H9 (cell line): ENCODE results near the gene MKI67. TPM values are rescaled to one million over a fixed set of nuclear protein-coding genes. Genes with fewer than 3 reads are reported as not detected.
A peak's percentile ranks its signal among the peaks of the same experiment; 100 is the strongest.

Experiments used
- DNase-seq: peaks from one replicate; pipeline ENCODE4 v3.0.0-alpha.2; 2017
- H2AFZ ChIP-seq: one replicate; pipeline ENCODE4 v1.6.1; 2013; ENCODE audit warnings: mild to moderate bottlenecking, low read length, control low read depth, moderate library complexity
- H2AK5ac ChIP-seq: 2 replicates; pipeline ENCODE4 v1.6.1; 2013; ENCODE audit warnings: low read length, control low read depth, mixed read lengths; ENCODE audit not compliant: insufficient read length
- H2BK120ac ChIP-seq: one replicate; pipeline ENCODE4 v1.6.1; 2013; ENCODE audit warnings: low read depth, mild to moderate bottlenecking, low read length, control low read depth, inconsistent platforms; ENCODE audit not compliant: poor library complexity, severe bottlenecking
- H2BK12ac ChIP-seq: 2 replicates; pipeline ENCODE4 v1.6.1; 2013; ENCODE audit warnings: low read length, control low read depth, mixed read lengths, low read depth; ENCODE audit not compliant: insufficient read length
- H2BK15ac ChIP-seq: 2 replicates; pipeline ENCODE4 v1.6.1; 2013; ENCODE audit warnings: low read depth, low read length, control low read depth
- H2BK20ac ChIP-seq: one replicate; pipeline ENCODE4 v1.6.1; 2013; ENCODE audit warnings: low read depth, mild to moderate bottlenecking, low read length, control low read depth, inconsistent platforms; ENCODE audit not compliant: poor library complexity, severe bottlenecking
- H2BK5ac ChIP-seq: 2 replicates; pipeline ENCODE4 v1.6.1; 2013; ENCODE audit warnings: low read length, control low read depth, mixed read lengths; ENCODE audit not compliant: insufficient read length
- H3K14ac ChIP-seq: 2 replicates; pipeline ENCODE4 v1.6.1; 2013; ENCODE audit warnings: low read length, control low read depth; ENCODE audit not compliant: insufficient read depth
- H3K18ac ChIP-seq: 2 replicates; pipeline ENCODE4 v1.6.1; 2013; ENCODE audit warnings: low read depth, mild to moderate bottlenecking, mixed read lengths, low read length, control low read depth; ENCODE audit not compliant: insufficient read length
- H3K23ac ChIP-seq: 2 replicates; pipeline ENCODE4 v1.6.1; 2013; ENCODE audit warnings: low read length, control low read depth, mixed read lengths, low read depth; ENCODE audit not compliant: insufficient read length
- H3K23me2 ChIP-seq: 2 replicates; pipeline ENCODE4 v1.6.1; 2013; ENCODE audit warnings: low read depth, mild to moderate bottlenecking, mixed read lengths, low read length, control low read depth; ENCODE audit not compliant: insufficient read length, poor library complexity, severe bottlenecking
- H3K27ac ChIP-seq: 2 replicates; pipeline ENCODE4 v1.5.1; 2013; ENCODE audit warnings: low read length, control low read depth, mixed read lengths, low read depth; ENCODE audit not compliant: insufficient read length
- H3K27me3 ChIP-seq: 2 replicates; pipeline ENCODE4 v1.6.1; 2013; ENCODE audit warnings: low read length, control low read depth, inconsistent platforms; ENCODE audit not compliant: insufficient read depth
- H3K4ac ChIP-seq: 2 replicates; pipeline ENCODE4 v1.6.1; 2013; ENCODE audit warnings: low read depth, mild to moderate bottlenecking, control low read depth, inconsistent platforms, low read length, moderate library complexity
- H3K4me1 ChIP-seq: 2 replicates; pipeline ENCODE4 v1.6.1; 2013; ENCODE audit warnings: low read length, control low read depth, inconsistent platforms; ENCODE audit not compliant: insufficient read depth
- H3K4me2 ChIP-seq: 2 replicates; pipeline ENCODE4 v1.6.1; 2013; ENCODE audit warnings: low read length, control low read depth, mixed read lengths; ENCODE audit not compliant: insufficient read length, insufficient read depth
- H3K56ac ChIP-seq: 2 replicates; pipeline ENCODE4 v1.6.1; 2013; ENCODE audit warnings: low read depth, mild to moderate bottlenecking, mixed read lengths, low read length, control low read depth; ENCODE audit not compliant: insufficient read length
- H3K79me1 ChIP-seq: 2 replicates; pipeline ENCODE4 v1.6.1; 2013; ENCODE audit warnings: low read depth, mild to moderate bottlenecking, moderate library complexity, low read length, control low read depth, inconsistent platforms; ENCODE audit not compliant: insufficient read depth, poor library complexity, severe bottlenecking
- H3K79me2 ChIP-seq: 2 replicates; pipeline ENCODE4 v1.6.1; 2013; ENCODE audit warnings: low read length, control low read depth, inconsistent platforms; ENCODE audit not compliant: insufficient read depth
- H3K9ac ChIP-seq: 2 replicates; pipeline ENCODE4 v1.6.1; 2013; ENCODE audit warnings: low read length, control low read depth, mixed read lengths; ENCODE audit not compliant: insufficient read length; ENCODE audit errors: extremely low read depth
- H3K9me3 ChIP-seq: one replicate; pipeline ENCODE4 v1.6.1; 2013; ENCODE audit warnings: low read depth, low read length, inconsistent platforms; ENCODE audit not compliant: control insufficient read depth
- H3T11ph ChIP-seq: one replicate; pipeline ENCODE4 v1.6.1; 2013; ENCODE audit warnings: mild to moderate bottlenecking, low read length, control low read depth, inconsistent platforms
- H4K20me1 ChIP-seq: one replicate; pipeline ENCODE4 v1.6.1; 2013; ENCODE audit not compliant: control insufficient read depth, insufficient read length, insufficient read depth
- H4K5ac ChIP-seq: 2 replicates; pipeline ENCODE4 v1.6.1; 2013; ENCODE audit warnings: low read depth, mild to moderate bottlenecking, mixed read lengths, low read length, control low read depth; ENCODE audit not compliant: insufficient read length
- H4K8ac ChIP-seq: replicated peaks from 2 replicates; pipeline ENCODE4 v1.6.1; 2013; ENCODE audit warnings: low read length, control low read depth, mixed read lengths, low read depth; ENCODE audit not compliant: insufficient read length
- H4K91ac ChIP-seq: 2 replicates; pipeline ENCODE4 v1.6.1; 2013; ENCODE audit warnings: low read depth, mild to moderate bottlenecking, moderate library complexity, mixed read lengths, low read length, control low read depth; ENCODE audit not compliant: insufficient read length
- H3K27ac Mint-ChIP-seq, 3 experiments: 2 replicates in 2 of 3; 3 replicates in 1 of 3; pipeline ENCODE4 v1.8.0; 2020 to 2021; ENCODE audit warnings: mixed read lengths in 3 of 3, mild to moderate bottlenecking in 1 of 3, moderate library complexity in 1 of 3
- H3K27me3 Mint-ChIP-seq: 2 replicates; pipeline ENCODE4 v1.8.0; 2021; ENCODE audit warnings: low read depth, mild to moderate bottlenecking, moderate library complexity, mixed read lengths
- H3K36me3 Mint-ChIP-seq, 3 experiments: 2 replicates in 2 of 3; 3 replicates in 1 of 3; pipeline ENCODE4 v1.8.0; 2020 to 2021; ENCODE audit warnings: low read depth in 3 of 3, mixed read lengths in 3 of 3; ENCODE audit not compliant: insufficient read depth in 1 of 3
- H3K4me1 Mint-ChIP-seq, 2 experiments: 2 replicates each; pipeline ENCODE4 v1.8.0; 2020; ENCODE audit warnings: mixed read lengths in 2 of 2
- H3K4me3 Mint-ChIP-seq, 2 experiments: 2 replicates in 1 of 2; 3 replicates in 1 of 2; pipeline ENCODE4 v1.8.0; 2020 to 2021; ENCODE audit warnings: mild to moderate bottlenecking in 2 of 2, mixed read lengths in 2 of 2, moderate library complexity in 1 of 2
- H3K9me3 Mint-ChIP-seq, 2 experiments: 2 replicates in 1 of 2; 3 replicates in 1 of 2; pipeline ENCODE4 v1.8.0; 2020; ENCODE audit warnings: mild to moderate bottlenecking in 2 of 2, mixed read lengths in 2 of 2, moderate library complexity in 1 of 2
- WGBS: extraction: QIAGEN DNeasy Blood & Tissue Kit; methylation state at CpG from one replicate; pipeline ENCODE4 v1.1.7; 2013; ENCODE audit warnings: missing lambda C conversion rate, low lambda C conversion rate, mixed read lengths; ENCODE audit not compliant: insufficient read length; ENCODE audit errors: extremely low coverage; 5-methylcytosine and 5-hydroxymethylcytosine counted together
- total RNA-seq: library from RNA; stranded (reverse); gene quantifications from 2 replicates; pipeline ENCODE4 v1.2.1, GENCODE V29; 2021
- TF ChIP-seq, protein P1 (sequence below): fragments of 200-600 bp; sonication (generic); conservative IDR thresholded peaks from 3 replicates; pipeline ENCODE4 v1.8.0; 2021; ENCODE audit warnings: antibody characterized with exemption, mild to moderate bottlenecking

The MKI67 gene
- total RNA-seq, 1 experiment from 2014 or later: 108 TPM

GRCh38 chr10:128069351-128070051, 56.7 kb downstream of the MKI67 start:
- no peaks in the 10 kb centered on the region for H3K4me1 ChIP-seq
- no peak overlapping the region for H2AK5ac ChIP-seq
- no peak overlapping the region for H3T11ph ChIP-seq
- H4K5ac ChIP-seq: no peak overlapping the region
- H3K9ac ChIP-seq: no peak overlapping the region
- no peak overlapping the region for H2BK120ac ChIP-seq
- no CpG with 5 or more reads among the region's 28 CpGs for WGBS
- TF ChIP-seq, protein P1, sequence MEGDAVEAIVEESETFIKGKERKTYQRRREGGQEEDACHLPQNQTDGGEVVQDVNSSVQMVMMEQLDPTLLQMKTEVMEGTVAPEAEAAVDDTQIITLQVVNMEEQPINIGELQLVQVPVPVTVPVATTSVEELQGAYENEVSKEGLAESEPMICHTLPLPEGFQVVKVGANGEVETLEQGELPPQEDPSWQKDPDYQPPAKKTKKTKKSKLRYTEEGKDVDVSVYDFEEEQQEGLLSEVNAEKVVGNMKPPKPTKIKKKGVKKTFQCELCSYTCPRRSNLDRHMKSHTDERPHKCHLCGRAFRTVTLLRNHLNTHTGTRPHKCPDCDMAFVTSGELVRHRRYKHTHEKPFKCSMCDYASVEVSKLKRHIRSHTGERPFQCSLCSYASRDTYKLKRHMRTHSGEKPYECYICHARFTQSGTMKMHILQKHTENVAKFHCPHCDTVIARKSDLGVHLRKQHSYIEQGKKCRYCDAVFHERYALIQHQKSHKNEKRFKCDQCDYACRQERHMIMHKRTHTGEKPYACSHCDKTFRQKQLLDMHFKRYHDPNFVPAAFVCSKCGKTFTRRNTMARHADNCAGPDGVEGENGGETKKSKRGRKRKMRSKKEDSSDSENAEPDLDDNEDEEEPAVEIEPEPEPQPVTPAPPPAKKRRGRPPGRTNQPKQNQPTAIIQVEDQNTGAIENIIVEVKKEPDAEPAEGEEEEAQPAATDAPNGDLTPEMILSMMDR: peak; percentile 92
- Mint-ChIP-seq H3K36me3 (peaks cover 4 to 8% (median 6%) of the 10 kb centered on the region in 3 experiments; a peak in 6 of 7 replicates), H3K27me3 (peaks cover 11% of the 10 kb centered on the region), H3K4me3 (peak overlapping the region in 1 of 2 experiments; percentile 41; a peak in 1 of 5 replicates), H3K9me3 (peaks cover 5% of the 10 kb centered on the region in 2 experiments; a peak in 2 of 5 replicates), H3K27ac (no peak overlapping the region), H3K4me1 (peaks cover 9 to 10% of the 10 kb centered on the region in 2 experiments)
- no peak overlapping the region for H4K8ac ChIP-seq
- no peaks in the 10 kb centered on the region for H3K9me3 ChIP-seq
- no peak overlapping the region for H3K27ac ChIP-seq
- H4K20me1 ChIP-seq: no peaks in the 10 kb centered on the region
- no peak overlapping the region for H2BK5ac ChIP-seq
- H2BK12ac ChIP-seq: no peak overlapping the region
- no peaks in the 10 kb centered on the region for H3K23me2 ChIP-seq
- no peak overlapping the region for H2BK15ac ChIP-seq
- no peak overlapping the region for H3K4me2 ChIP-seq
- H3K79me2 ChIP-seq: no peaks in the 10 kb centered on the region
- H4K91ac ChIP-seq: no peak overlapping the region
- peak overlapping the region; percentile 34 for H2AFZ ChIP-seq
- H3K4ac ChIP-seq: no peak overlapping the region
- H3K18ac ChIP-seq: no peak overlapping the region
- H3K23ac ChIP-seq: no peak overlapping the region
- H3K14ac ChIP-seq: no peak overlapping the region
- H2BK20ac ChIP-seq: no peak overlapping the region
- H3K56ac ChIP-seq: no peak overlapping the region
- DNase-seq: peak; percentile 80
- H3K27me3 ChIP-seq: no peaks in the 10 kb centered on the region
- no peaks in the 10 kb centered on the region for H3K79me1 ChIP-seq
